ENCODE results near the gene MTERF4. TPM values are rescaled to one million over a fixed set of nuclear protein-coding genes. Genes with fewer than 3 reads are reported as not detected.

MTERF4 gene
- total and polyA plus RNA-seq, 7 donors: 27.3 to 48.0 (median 32.8) TPM

GRCh38 chr2:241136191-241136590 lies 34.1 kb upstream of the MTERF4 start:
- no peak for DNase-seq
- TF ChIP-seq CTCF (IDR thresholded peaks at IDR 0.05): no peak
- ATAC-seq: no peak
- Histone ChIP-seq H3K27me3 (ENCODE audit: insufficient read depth in 3 of 3, low read length in 2 of 3) (no peaks in the 10 kb centered on the region), H3K27ac (no peak overlapping the region), H3K4me1 (no peaks in the 10 kb centered on the region), H3K9me3 (no peaks in the 10 kb centered on the region), H3K36me3 (ENCODE audit: insufficient read depth in 1 of 2, low read depth in 1 of 2) (no peaks in the 10 kb centered on the region), H3K4me3 (no peak overlapping the region)
- intact Hi-C loops (cut with DNase I): no loop called here
- 96 to 97% (median 96%) methylated on average over 8 of the region's 8 CpGs for WGBS, 3 donors

GRCh38 chr2:241135737-241136136 lies 33.6 kb upstream of the MTERF4 start:
- no peak overlapping the region for H3K27ac ChIP-seq
- 80 to 82% (median 82%) methylated on average over 9 of the region's 9 CpGs for WGBS, 3 donors
- no peaks in the 10 kb centered on the region for H3K27me3 ChIP-seq (ENCODE audit: insufficient read depth in 3 of 3, low read length in 2 of 3)
- H3K4me3 ChIP-seq: no peak overlapping the region
- H3K9me3 ChIP-seq: no peaks in the 10 kb centered on the region
- intact Hi-C loops (cut with DNase I): no loop called here
- TF ChIP-seq CTCF (IDR thresholded peaks at IDR 0.05): no peak
- DNase-seq (no peak), ATAC-seq (no peak)
- no peaks in the 10 kb centered on the region for H3K4me1 ChIP-seq
- H3K36me3 ChIP-seq (ENCODE audit: insufficient read depth in 1 of 2, low read depth in 1 of 2): no peaks in the 10 kb centered on the region

GRCh38 chr2:241134711-241135110 lies 32.6 kb upstream of the MTERF4 start:
- Histone ChIP-seq H3K4me3 (no peak overlapping the region), H3K27ac (no peak overlapping the region), H3K36me3 (ENCODE audit: insufficient read depth in 1 of 2, low read depth in 1 of 2) (no peaks in the 10 kb centered on the region), H3K27me3 (ENCODE audit: insufficient read depth in 3 of 3, low read length in 2 of 3) (no peaks in the 10 kb centered on the region), H3K9me3 (no peaks in the 10 kb centered on the region), H3K4me1 (no peaks in the 10 kb centered on the region)
- no peak for TF ChIP-seq CTCF (IDR thresholded peaks at IDR 0.05)
- ATAC-seq (no peak), DNase-seq (peak in 1 of 2 donors; percentile 28)
- 90 to 96% (median 90%) methylated on average over 7 of the region's 7 CpGs for WGBS, 3 donors
- intact Hi-C loops (cut with DNase I): no loop called here

GRCh38 chr2:241133436-241133820 lies 31.3 kb upstream of the MTERF4 start:
- no peak for ATAC-seq
- H3K4me3 ChIP-seq: no peak overlapping the region

More at GRCh38 chr2:241133436-241133820, 31.3 kb upstream of the MTERF4 start:
- peak in 1 of 2 donors; percentile 17 for DNase-seq
- no peak overlapping the region for H3K27ac ChIP-seq
- H3K27me3 ChIP-seq (ENCODE audit: insufficient read depth in 3 of 3, low read length in 2 of 3): no peaks in the 10 kb centered on the region
- intact Hi-C loops (cut with DNase I): no loop called here
- no peaks in the 10 kb centered on the region for H3K9me3 ChIP-seq
- no peak for TF ChIP-seq CTCF (IDR thresholded peaks at IDR 0.05)
- 96 to 98% (median 97%) methylated on average over 10 of the region's 10 CpGs for WGBS, 3 donors
- H3K4me1 ChIP-seq: no peaks in the 10 kb centered on the region
- no peaks in the 10 kb centered on the region for H3K36me3 ChIP-seq (ENCODE audit: insufficient read depth in 1 of 2, low read depth in 1 of 2)
